ENCODE results near the gene CAMK2N2. TPM values are rescaled to one million over a fixed set of nuclear protein-coding genes. Genes with fewer than 3 reads are reported as not detected.

The CAMK2N2 gene
- total RNA-seq, result under 1 TPM; 0.26 to 0.36 TPM
- not detected for polyA plus RNA-seq
- long read RNA-seq, donor 1, result 0 reads
- long read RNA-seq, donor 2, result 0 reads

DNA sequence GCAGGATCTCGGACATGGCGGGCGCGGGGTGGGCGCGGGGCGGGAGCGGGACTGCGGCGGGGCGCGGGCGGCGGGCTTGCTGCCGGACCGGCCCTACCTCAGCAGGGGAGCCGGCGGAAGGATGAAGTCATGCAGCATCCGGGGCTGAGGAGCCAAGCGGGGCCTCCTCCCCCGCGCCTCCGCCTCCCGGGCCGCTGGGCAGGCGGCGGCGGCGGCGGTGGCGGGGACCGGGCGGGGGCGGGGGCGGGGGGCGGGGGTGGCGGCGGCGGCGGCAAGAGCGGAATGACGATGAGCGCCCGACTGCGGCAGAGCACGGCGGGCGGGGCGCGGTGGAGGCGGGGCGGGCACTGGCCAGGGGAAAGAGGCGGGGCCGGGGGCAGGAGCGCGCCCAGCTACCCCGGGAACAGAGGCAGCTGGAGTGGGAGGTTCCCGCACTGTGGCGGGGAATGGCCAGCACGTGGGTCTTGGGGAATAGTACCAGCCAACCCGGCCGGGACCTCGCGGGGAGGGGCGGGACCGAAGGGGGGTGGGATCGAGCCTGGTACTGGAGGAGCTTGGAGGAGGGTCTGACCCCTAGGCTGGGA is at the start of gene CAMK2N2:
TSS of gene CAMK2N2 (minus strand) at position 284 of the 584 bp plus-strand sequence. CDS start at position 16, 268 bp downstream.
- Histone ChIP-seq H3K27ac (ENCODE audit: low read depth in 1 of 2, low read length in 2 of 2) (no peak within 1 kb of the TSS), H3K27me3 (ENCODE audit: control insufficient read depth in 1 of 2, insufficient read depth in 2 of 2, low read length in 1 of 2) (peaks cover 0 to 2% of the 10 kb centered on the region in 2 donors), H3K4me1 (ENCODE audit: control insufficient read depth in 1 of 2, insufficient read depth in 2 of 2, low read length in 2 of 2) (no peaks in the 10 kb centered on the region), H3K9me3 (ENCODE audit: control insufficient read depth, low read length) (no peaks in the 10 kb centered on the region), H3K4me3 (ENCODE audit: low read length in 2 of 2) (peak within 1 kb of the TSS; percentile 47 to 52), H3K36me3 (ENCODE audit: control insufficient read depth in 1 of 2, insufficient read depth in 2 of 2, low read length in 1 of 2) (no peaks in the 10 kb centered on the region)
- intact Hi-C loops (cut with DNase I), result loop anchor here in 1 of 2 donors (5.0 kb wide), 1 partner anchor 36 kb away; the partner anchor contains the start of gene PSMD2
- peak; percentile 64 to 85 for DNase-seq
- WGBS, 2 donors, result 0 to 1% methylated on average over 30 to 67 of the region's 67 CpGs
- ATAC-seq (ENCODE audit: low FRiP score), result no peak

GRCh38 chr3:184308744-184309143 is 47.4 kb upstream of the CAMK2N2 start:
- WGBS, 2 donors, result 75 to 77% methylated on average over 7 of the region's 7 CpGs
- Histone ChIP-seq H3K4me3 (ENCODE audit: low read length in 2 of 2) (no peak overlapping the region), H3K27ac (ENCODE audit: low read depth in 1 of 2, low read length in 2 of 2) (no peak overlapping the region), H3K4me1 (ENCODE audit: control insufficient read depth in 1 of 2, insufficient read depth in 2 of 2, low read length in 2 of 2) (no peaks in the 10 kb centered on the region), H3K9me3 (ENCODE audit: control insufficient read depth, low read length) (no peaks in the 10 kb centered on the region), H3K27me3 (ENCODE audit: control insufficient read depth in 1 of 2, insufficient read depth in 2 of 2, low read length in 1 of 2) (no peaks in the 10 kb centered on the region), H3K36me3 (ENCODE audit: control insufficient read depth in 1 of 2, insufficient read depth in 2 of 2, low read length in 1 of 2) (peaks cover 10 to 20% of the 10 kb centered on the region in 2 donors)
- intact Hi-C loops (cut with DNase I), result no loop called here
- no peak for DNase-seq
- no peak for ATAC-seq (ENCODE audit: low FRiP score)

DNA sequence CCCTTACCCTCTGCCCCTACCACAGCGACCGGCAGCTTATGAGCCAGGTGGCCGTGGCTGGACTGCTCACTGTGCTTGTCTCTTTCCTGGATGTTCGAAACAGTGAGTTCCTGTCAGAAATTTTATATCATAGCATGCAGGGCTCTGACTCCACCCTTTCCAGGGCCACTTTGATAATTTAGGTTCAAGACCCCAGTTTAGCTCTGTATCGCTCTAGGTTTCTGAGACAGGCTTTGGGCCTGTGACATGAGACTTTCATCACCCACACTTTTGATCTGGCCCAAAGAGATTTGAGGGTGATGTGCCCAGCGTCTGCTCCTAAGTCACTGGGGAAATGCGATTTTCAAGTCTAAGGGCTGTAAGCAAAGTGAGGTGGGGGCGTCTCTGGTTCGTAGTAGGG is 46.6 kb upstream of the CAMK2N2 start:
- Histone ChIP-seq H3K4me1 (ENCODE audit: control insufficient read depth in 1 of 2, insufficient read depth in 2 of 2, low read length in 2 of 2) (no peaks in the 10 kb centered on the region), H3K27ac (ENCODE audit: low read depth in 1 of 2, low read length in 2 of 2) (no peak overlapping the region), H3K4me3 (ENCODE audit: low read length in 2 of 2) (no peak overlapping the region), H3K9me3 (ENCODE audit: control insufficient read depth, low read length) (no peaks in the 10 kb centered on the region), H3K27me3 (ENCODE audit: control insufficient read depth in 1 of 2, insufficient read depth in 2 of 2, low read length in 1 of 2) (no peaks in the 10 kb centered on the region), H3K36me3 (ENCODE audit: control insufficient read depth in 1 of 2, insufficient read depth in 2 of 2, low read length in 1 of 2) (peaks cover 10 to 22% of the 10 kb centered on the region in 2 donors)
- ATAC-seq (ENCODE audit: low FRiP score) (no peak), DNase-seq (peak in 1 of 2 donors; percentile 17)
- intact Hi-C loops (cut with DNase I), result no loop called here
- WGBS, 2 donors, result 94 to 95% methylated on average over 9 of the region's 9 CpGs

- WGBS, 2 donors, result 90% methylated on average over 4 of the region's 4 CpGs
These were observed 45.1 kb upstream of the CAMK2N2 start for GRCh38 chr3:184306341-184306972.

DNA sequence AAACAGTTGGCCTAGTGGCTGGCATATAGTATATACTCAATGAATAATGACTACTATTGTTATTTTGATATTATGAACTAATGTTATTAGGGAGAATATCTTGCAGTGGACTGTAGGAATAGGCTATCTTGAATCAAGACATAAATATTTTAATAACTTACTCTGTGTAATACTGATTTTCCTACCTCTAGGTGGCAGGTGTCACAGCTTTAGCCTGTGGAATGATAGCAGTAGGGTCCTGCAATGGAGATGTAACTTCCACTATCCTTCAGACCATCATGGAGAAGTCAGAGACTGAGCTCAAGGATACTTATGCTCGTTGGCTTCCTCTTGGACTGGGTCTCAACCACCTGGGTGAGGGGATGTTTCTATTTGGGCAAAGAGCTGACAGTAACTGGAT is 44.2 kb upstream of the CAMK2N2 start:
- DNase-seq, result no peak
- no peak for ATAC-seq (ENCODE audit: low FRiP score)
- Histone ChIP-seq H3K27ac (ENCODE audit: low read depth in 1 of 2, low read length in 2 of 2) (no peak overlapping the region), H3K36me3 (ENCODE audit: control insufficient read depth in 1 of 2, insufficient read depth in 2 of 2, low read length in 1 of 2) (peaks cover 10 to 29% of the 10 kb centered on the region in 2 donors), H3K4me3 (ENCODE audit: low read length in 2 of 2) (no peak overlapping the region), H3K27me3 (ENCODE audit: control insufficient read depth in 1 of 2, insufficient read depth in 2 of 2, low read length in 1 of 2) (no peaks in the 10 kb centered on the region), H3K9me3 (ENCODE audit: control insufficient read depth, low read length) (no peaks in the 10 kb centered on the region), H3K4me1 (ENCODE audit: control insufficient read depth in 1 of 2, insufficient read depth in 2 of 2, low read length in 2 of 2) (no peaks in the 10 kb centered on the region)
- 57 to 66% methylated on average over 1 of the region's 1 CpG for WGBS, 2 donors
- intact Hi-C loops (cut with DNase I), result no loop called here

More at GRCh38 chr3:184306341-184306972, 45.1 kb upstream of the CAMK2N2 start:
- Histone ChIP-seq H3K27ac (ENCODE audit: low read depth in 1 of 2, low read length in 2 of 2) (no peak overlapping the region), H3K4me3 (ENCODE audit: low read length in 2 of 2) (no peak overlapping the region), H3K4me1 (ENCODE audit: control insufficient read depth in 1 of 2, insufficient read depth in 2 of 2, low read length in 2 of 2) (no peaks in the 10 kb centered on the region), H3K27me3 (ENCODE audit: control insufficient read depth in 1 of 2, insufficient read depth in 2 of 2, low read length in 1 of 2) (no peaks in the 10 kb centered on the region), H3K36me3 (ENCODE audit: control insufficient read depth in 1 of 2, insufficient read depth in 2 of 2, low read length in 1 of 2) (peaks cover 10 to 29% of the 10 kb centered on the region in 2 donors), H3K9me3 (ENCODE audit: control insufficient read depth, low read length) (no peaks in the 10 kb centered on the region)
- no peak for DNase-seq
- intact Hi-C loops (cut with DNase I), result no loop called here
- no peak for ATAC-seq (ENCODE audit: low FRiP score)

DNA sequence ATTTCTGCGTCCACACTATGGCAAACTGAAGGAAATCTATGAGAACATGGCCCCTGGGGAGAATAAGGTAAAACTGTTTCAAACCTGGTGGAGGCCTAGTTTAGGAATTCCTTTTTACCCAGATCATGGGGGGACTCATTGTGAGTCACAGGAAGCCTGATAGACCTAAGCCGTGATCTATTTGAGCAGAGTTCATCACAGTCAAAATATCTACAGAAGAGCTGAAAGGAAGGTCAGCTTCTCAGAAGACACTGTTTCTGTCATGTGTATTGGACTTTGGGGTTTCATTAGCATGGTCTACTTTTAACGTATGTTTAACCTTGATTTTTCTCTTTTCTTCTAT is 39.0 kb upstream of the CAMK2N2 start:
- no peak for ATAC-seq (ENCODE audit: low FRiP score)
- no peak for DNase-seq
- no peaks in the 10 kb centered on the region for H3K27me3 ChIP-seq (ENCODE audit: control insufficient read depth in 1 of 2, insufficient read depth in 2 of 2, low read length in 1 of 2)
- H3K27ac ChIP-seq (ENCODE audit: low read depth in 1 of 2, low read length in 2 of 2), result no peak overlapping the region
- H3K4me3 ChIP-seq (ENCODE audit: low read length in 2 of 2), result no peak overlapping the region
- peaks cover 0 to 12% of the 10 kb centered on the region in 2 donors for H3K36me3 ChIP-seq (ENCODE audit: control insufficient read depth in 1 of 2, insufficient read depth in 2 of 2, low read length in 1 of 2)
- intact Hi-C loops (cut with DNase I), result no loop called here
- 62 to 69% methylated on average over 3 of the region's 3 CpGs for WGBS, 2 donors
- no peaks in the 10 kb centered on the region for H3K9me3 ChIP-seq (ENCODE audit: control insufficient read depth, low read length)
- H3K4me1 ChIP-seq (ENCODE audit: control insufficient read depth in 1 of 2, insufficient read depth in 2 of 2, low read length in 2 of 2), result peaks cover 0 to 1% of the 10 kb centered on the region in 2 donors

GRCh38 chr3:184299488-184300377 is 38.4 kb upstream of the CAMK2N2 start:
- no peaks in the 10 kb centered on the region for H3K27me3 ChIP-seq (ENCODE audit: control insufficient read depth in 1 of 2, insufficient read depth in 2 of 2, low read length in 1 of 2)
- peak overlapping the region; percentile 65 to 74 for H3K4me3 ChIP-seq (ENCODE audit: low read length in 2 of 2)
- intact Hi-C loops (cut with DNase I), result loop anchor here (5.0 kb wide), 3 partner anchors 37 to 112 kb away; partner anchors contain the start of genes ABCF3 (in 1 of the 2), ALG3 (in 1 of the 2), CAMK2N2 (in 1 of the 2) and EEF1AKMT4 (in 1 of the 2)
- ATAC-seq (ENCODE audit: low FRiP score) (no peak), DNase-seq (peak in 1 of 2 donors; percentile 4)
- peaks cover 0 to 1% of the 10 kb centered on the region in 2 donors for H3K4me1 ChIP-seq (ENCODE audit: control insufficient read depth in 1 of 2, insufficient read depth in 2 of 2, low read length in 2 of 2)
- WGBS, 2 donors, result 16 to 17% methylated on average over 25 to 29 of the region's 29 CpGs
- no peaks in the 10 kb centered on the region for H3K9me3 ChIP-seq (ENCODE audit: control insufficient read depth, low read length)
- H3K36me3 ChIP-seq (ENCODE audit: control insufficient read depth in 1 of 2, insufficient read depth in 2 of 2, low read length in 1 of 2), result peaks cover 0 to 12% of the 10 kb centered on the region in 2 donors
- H3K27ac ChIP-seq (ENCODE audit: low read depth in 1 of 2, low read length in 2 of 2), result peak overlapping the region in 1 of 2 donors; percentile 22

- Histone ChIP-seq H3K36me3 (ENCODE audit: control insufficient read depth in 1 of 2, insufficient read depth in 2 of 2, low read length in 1 of 2) (peaks cover 0 to 11% of the 10 kb centered on the region in 2 donors), H3K4me3 (ENCODE audit: low read length in 2 of 2) (peak within 1 kb of the TSS; percentile 65 to 74), H3K9me3 (ENCODE audit: control insufficient read depth, low read length) (no peaks in the 10 kb centered on the region), H3K27me3 (ENCODE audit: control insufficient read depth in 1 of 2, insufficient read depth in 2 of 2, low read length in 1 of 2) (no peaks in the 10 kb centered on the region), H3K27ac (ENCODE audit: low read depth in 1 of 2, low read length in 2 of 2) (peak within 1 kb of the TSS in 1 of 2 donors; percentile 83), H3K4me1 (ENCODE audit: control insufficient read depth in 1 of 2, insufficient read depth in 2 of 2, low read length in 2 of 2) (peaks cover 0 to 1% of the 10 kb centered on the region in 2 donors)
- intact Hi-C loops (cut with DNase I), result loop anchor here (5.0 kb wide), 3 partner anchors 37 to 112 kb away; partner anchors contain the start of genes ABCF3 (in 1 of the 2), ALG3 (in 1 of the 2), CAMK2N2 (in 1 of the 2) and EEF1AKMT4 (in 1 of the 2)
- peak; percentile 100 for ATAC-seq (ENCODE audit: low FRiP score)
- WGBS, 2 donors, result 0% methylated on average over 58 to 78 of the region's 78 CpGs
- DNase-seq, result peak; percentile 99
These were observed 37.6 kb upstream of the CAMK2N2 start, which contains the start of gene PSMD2 for GRCh38 chr3:184298759-184299487. TSS of gene PSMD2 (plus strand) at chr3:184299241. CDS start at chr3:184299267, 26 bp downstream.

Data from aorta (tissue), 5 donors.